DMS153 (cell line): ENCODE results near the gene GNLY.

Source experiments
- DNase-seq: peaks from one replicate; lab custom pipeline; 2025; lab: John Stamatoyannopoulos, UW

GNLY gene

GRCh38 chr2:85728883-85729824 is 35.0 kb downstream of the GNLY start:
- peak; percentile 36 for DNase-seq

- no peak for DNase-seq
Observed at GRCh38 chr2:85729825-85730510, 35.8 kb downstream of the GNLY start.

DNA sequence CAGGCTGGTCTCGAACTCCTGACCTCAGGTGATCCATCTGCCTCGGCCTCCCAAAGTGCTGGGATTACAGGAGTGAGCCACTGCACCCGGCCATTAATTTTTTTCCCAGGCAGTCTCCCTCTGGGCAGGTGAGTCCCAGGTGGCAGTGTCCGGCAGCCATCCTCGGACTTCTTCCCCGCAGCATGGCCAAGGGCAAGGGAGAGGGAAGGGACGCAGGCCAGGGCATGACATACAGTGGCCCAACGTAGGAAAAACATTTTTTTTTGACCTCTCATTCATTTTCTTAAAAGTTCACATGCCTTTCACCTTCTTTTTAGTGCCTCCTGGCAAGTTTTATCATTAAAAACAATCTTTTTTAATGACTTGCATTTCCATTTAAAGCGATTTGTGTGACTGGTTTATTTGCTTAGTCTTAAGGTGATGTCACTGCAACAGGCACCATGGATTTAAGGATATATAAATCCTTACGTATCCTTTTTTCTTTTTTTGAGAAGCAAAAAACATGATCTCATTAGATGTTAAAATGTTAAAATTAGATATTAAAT is 36.6 kb downstream of the GNLY start:
- no peak for DNase-seq

DNA sequence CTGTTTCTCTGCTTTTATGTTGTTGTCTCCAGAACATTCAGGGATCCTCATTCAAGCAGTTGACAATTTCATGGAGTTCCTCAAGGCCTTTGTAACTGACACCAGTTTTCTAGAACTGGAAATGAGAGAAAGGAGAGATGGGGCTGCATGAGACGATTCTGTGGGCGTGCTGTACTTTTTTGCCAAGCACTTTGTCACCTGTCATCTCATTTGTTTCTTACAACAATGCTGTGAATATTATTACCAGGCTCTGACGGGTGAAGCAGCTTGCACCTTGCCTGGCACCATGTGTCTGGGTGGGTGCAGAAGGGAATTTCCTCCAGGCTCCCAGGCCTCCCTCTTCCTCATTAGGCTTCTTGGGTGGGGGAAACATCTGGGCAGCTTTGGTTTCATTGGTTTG is 37.4 kb downstream of the GNLY start:
- DNase-seq = no peak

DNA sequence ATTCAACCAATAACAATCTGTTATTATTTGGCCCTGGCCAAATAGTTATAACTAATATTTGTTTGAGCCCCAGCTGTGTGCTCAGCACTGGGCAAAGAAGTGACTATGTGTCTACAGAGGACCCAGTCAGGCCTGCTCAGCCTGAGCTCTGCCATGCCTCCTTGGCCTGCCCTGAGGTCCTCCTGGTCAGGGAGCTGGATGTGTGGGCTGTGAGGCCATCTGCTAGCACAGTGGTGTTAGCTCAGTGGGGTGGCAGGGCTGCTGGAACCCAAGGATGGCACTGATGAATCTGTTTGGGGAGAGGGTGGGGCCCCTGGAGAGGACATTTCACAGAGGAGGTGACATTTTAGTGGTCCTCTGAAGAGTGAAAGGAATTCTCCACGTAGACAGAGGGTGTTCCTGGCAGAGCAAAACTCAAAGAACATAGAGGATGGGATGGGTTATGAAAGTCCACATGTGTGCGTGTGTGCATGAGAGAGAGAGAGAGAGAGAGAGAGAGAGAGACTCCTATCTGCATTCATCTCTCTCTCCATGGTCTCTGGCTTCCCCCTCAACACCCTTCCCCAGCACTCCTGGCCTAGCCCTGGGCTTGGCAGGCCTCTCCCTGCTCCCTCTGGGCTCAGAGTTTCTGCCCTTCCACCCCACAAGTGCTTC is 38.4 kb downstream of the GNLY start:
- DNase-seq = no peak

DNA sequence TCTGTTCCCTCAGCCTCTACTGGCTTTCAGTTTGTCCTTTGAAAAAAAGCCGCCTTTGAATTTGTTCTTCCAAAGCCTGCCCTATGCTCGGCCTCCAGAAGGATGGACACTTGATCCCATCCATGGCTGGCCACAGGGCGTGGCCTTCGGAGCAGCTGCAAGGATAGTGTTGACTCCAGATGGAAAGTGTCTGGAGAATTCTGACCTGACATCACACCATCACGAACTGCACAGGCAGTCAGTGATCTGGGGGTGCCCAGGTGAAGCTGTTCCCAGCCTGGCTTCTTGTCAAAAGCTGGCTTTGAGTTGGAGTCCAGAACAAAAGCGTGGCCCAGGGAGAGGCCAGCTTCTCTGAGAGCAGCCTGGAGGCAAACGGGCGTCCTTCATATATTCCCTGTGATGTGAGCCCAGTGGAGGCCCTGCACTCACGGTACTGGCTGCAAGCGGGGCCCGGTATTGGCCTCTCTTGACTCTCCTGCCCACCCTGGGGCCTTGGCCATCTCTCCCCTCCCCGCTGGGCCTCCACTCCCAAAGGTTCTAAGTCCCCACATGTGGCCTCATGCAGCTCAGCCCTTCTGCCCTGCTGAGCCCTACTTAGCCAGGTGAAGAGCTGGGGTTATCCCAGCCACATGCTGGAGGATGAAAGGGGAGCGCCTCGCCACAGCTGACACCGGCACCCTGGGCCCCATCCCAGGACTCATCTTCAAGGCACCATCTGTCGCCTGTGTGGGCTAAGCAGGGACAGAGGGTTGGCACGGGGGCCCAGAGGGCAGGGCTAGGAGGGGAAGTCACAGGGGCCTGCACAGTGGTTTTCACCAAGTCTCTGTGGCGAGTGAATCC is 39.2 kb downstream of the GNLY start:
- DNase-seq = no peak

DNA sequence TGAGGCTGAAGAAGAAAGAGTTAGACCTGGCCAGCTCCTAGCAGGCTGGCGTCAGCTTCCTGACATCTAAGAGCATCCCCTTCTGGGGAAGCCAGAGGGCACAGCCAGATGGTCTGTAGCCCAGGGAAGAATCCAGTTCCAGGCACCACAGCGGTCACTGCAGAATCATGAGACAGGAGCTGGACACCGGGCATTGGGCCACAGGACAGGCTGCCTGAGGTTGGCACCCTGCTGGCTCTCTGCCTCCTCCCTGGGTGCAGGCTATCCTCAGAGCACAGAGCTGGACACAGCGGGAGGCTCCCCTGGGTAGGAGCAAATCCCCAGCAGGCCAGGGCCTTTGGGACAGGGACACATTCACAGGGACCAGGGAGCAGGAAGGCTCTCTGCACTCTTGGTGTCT is 39.9 kb downstream of the GNLY start:
- no peak for DNase-seq

GRCh38 chr2:85734942-85735608 is 40.9 kb downstream of the GNLY start:
- no peak for DNase-seq

DNA sequence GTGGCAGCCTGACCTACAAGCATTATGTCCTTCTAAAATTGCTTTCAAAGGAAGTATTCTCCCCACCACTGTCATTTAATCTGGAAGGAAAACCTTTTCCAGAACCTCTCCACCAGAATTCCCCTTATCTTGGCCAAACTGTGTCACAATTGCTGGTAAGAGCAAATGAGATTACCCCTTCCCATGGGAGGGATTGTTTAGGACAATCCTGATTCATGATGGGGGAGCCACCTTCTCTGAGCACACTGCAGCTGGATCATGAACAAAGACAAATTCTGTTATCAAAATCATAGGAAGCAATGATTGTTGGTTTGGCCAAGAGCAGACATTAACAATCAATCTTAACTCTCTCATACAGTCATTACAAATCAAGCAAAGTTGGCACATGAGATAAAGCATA is 41.5 kb downstream of the GNLY start:
- no peak for DNase-seq

GRCh38 chr2:85736456-85737355 is 42.5 kb downstream of the GNLY start:
- DNase-seq = no peak

GRCh38 chr2:85737481-85737880 is 43.3 kb downstream of the GNLY start:
- DNase-seq = no peak

DNA sequence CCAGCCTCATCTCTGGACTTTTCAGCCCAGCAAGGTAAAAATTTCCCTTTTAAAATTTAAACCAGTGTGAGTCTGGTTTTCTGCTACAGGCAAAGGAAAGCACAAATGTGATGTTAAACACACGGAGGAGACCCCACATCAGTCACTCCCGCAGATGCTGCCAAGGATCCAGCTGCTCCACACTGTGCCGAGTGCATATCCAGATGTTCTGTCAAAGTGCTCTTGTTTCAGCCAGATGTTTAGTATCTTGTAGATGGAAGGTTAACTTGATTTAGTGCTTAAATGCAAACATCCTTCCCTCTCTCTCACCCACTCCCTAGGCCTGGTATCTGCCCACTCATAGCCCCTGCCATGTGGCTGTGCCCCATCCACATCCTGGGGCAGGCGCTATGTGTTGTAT is 43.8 kb downstream of the GNLY start:
- DNase-seq = no peak

DNA sequence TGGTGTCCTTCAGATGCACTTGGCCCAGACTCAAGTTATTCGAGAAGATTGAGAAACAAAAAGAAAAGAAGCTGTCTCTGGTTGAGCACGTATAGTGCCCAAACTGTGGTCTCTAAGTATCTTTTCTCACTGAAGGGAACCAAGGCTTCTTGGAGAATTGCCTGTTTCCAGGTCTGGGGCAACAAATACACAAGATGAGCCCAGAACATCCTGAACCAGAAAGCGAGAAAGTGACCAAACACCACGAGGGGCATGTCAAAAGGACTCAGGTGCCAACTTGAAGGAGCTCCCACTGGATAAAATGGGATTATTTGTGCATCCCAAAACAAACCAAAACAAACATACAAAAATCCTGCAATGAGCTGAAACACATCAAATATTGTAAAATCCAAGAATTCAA is 46.0 kb downstream of the GNLY start:
- no peak for DNase-seq

GRCh38 chr2:85741211-85741832 is 47.2 kb downstream of the GNLY start:
- DNase-seq = no peak

DNA sequence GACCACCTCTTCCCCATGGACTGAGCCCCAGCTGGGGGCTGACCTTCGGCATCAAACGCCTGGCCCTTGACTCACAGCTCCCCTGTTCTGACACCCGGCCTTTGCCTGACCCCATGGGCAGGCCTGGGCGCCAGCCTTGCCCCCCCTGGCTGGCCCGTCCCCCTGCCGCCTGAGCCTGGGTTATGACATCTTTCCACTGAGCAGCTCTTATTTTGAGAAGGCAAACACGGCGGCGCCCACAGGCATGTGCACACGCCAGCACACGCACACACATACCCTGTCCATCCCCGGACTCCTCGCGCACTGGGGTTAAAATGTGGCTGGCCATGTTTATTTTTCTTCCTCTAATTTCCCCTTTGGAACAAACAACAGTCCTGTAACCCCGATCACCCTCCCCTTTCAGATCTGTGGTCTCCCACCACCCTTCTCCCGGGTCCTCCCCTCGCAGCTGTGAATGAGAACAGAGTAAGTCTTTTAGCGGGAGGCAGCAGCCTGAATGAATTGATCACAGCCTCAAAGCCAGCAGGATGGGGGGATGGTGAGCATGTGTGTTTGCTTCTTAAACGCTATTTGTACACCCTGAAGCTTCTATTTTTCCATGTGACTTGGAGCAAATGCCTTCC is 47.8 kb downstream of the GNLY start:
- peak; percentile 33 for DNase-seq

DNA sequence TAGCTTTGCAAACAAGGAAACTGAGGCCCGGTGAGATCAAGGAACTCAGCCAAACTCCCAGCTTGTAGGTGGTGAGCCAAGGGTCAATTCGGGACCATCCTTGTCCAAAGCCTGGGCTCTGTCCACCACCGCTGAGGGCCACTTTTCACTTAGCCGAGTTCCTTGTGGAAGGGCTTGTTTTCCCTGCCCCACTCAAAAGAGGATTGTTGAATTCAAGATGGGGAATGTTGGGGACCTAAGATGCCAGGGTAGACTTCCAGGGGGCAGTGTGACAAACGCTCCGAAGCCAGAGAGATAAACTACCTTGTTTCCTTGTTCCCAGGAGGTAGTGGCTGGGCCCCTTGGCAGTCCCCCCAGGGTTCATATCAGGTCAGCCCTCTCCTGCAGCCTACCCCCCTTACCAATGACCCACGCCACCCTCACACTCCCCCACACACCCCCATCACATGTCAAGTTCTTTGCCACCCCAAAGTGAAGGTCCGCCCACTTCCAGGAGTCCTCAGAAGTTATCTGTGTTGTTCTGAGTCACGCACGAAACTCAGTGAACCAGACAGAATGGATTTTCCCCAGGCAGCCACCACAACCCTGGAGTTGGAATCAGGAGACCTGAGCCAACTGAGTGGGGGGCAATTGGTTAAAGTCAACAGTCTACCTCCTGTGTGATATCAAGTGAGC is 49.3 kb downstream of the GNLY start:
- no peak for DNase-seq

DNA sequence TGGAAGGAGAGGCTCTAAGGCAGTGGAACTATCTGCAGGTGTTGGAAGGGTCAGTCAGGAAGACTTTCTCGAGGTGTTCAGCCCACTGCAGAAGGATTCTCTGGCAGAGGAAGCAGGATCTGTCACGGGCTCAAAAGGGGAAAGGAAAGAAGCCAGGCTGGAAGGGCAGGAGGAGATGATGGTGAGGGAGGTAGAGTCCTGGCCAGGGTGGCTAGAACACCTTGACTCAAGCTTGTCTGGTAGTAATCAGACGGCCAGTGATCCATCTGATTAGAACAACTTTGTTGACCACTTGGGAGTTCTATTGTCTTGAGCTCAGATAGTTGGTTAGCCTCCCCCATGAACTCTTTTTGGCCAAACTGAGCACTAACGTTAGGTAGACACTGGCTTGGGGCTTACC is 49.9 kb downstream of the GNLY start:
- DNase-seq = no peak
